GM18909 (cell line): Measurements from ENCODE around the gene SULT1A3.
A peak's percentile ranks its signal among the peaks of the same experiment; 100 is the strongest.
"Not testable (repeated sequence)": the region's sequence is repeated elsewhere in the genome, so short reads cannot be mapped to it uniquely, and the experiment has no call there.

Source experiments
- ATAC-seq: cut with Tn5 transposase; IDR thresholded peaks from one replicate; pipeline ENCODE4 v1.9.1; 2021; ENCODE audit warnings: mild to moderate bottlenecking; ENCODE audit not compliant: unreplicated experiment, poor library complexity

The SULT1A3 gene

GRCh38 chr16:30186444-30186781 lies 12.6 kb upstream of the SULT1A3 start:
- no peak for ATAC-seq

DNA sequence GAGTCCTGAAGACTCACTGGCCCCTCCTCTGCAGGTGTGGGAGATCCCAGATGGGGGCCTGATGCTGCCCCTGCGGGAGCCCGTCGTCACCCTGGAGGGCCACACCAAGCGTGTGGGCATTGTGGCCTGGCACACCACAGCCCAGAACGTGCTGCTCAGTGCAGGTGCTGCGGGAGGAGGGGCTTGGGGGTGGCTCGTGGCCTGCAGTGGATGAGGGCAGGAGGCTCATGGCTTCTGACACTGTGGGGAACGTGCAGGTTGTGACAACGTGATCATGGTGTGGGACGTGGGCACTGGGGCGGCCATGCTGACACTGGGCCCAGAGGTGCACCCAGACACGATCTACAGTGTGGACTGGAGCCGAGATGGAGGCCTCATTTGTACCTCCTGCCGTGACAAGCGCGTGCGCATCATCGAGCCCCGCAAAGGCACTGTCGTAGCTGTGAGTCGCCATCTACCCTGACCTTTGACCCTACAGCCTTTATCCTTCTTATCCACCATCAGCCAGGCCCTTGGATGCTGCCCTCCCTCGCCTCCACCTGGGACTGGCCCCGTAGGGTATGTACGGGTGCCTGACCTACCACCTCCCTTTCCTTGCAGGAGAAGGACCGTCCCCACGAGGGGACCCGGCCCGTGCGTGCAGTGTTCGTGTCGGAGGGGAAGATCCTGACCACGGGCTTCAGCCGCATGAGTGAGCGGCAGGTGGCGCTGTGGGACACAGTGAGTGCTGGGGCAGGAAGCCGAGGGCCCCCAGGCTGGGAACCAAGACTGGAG lies 12.1 kb upstream of the SULT1A3 start:
- no peak for ATAC-seq

DNA sequence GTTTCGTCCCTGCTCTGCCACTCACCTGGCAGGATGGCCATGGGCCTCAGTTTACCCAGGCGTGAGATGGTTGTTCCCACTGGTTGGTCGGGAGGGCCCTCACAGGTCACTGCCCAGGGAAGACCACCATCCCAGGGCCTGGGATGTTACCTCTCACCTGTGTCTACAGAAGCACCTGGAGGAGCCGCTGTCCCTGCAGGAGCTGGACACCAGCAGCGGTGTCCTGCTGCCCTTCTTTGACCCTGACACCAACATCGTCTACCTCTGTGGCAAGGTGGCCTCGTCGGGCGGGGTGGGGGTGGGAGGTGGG lies 11.5 kb upstream of the SULT1A3 start:
- no peak for ATAC-seq

DNA sequence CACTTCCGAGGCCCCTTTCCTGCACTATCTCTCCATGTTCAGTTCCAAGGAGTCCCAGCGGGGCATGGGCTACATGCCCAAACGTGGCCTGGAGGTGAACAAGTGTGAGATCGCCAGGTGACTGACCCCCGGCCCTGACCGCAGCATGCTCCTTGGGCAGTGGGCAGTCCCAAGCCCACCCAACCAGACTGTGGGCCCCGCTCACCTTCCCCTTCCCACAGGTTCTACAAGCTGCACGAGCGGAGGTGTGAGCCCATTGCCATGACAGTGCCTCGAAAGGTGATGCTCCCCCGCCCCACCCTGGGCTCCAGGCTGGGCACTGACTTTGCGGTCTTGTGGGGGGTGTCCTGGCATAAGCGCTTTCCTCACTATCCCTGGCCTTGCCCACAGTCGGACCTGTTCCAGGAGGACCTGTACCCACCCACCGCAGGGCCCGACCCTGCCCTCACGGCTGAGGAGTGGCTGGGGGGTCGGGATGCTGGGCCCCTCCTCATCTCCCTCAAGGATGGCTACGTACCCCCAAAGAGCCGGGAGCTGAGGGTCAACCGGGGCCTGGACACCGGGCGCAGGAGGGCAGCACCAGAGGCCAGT lies 11.0 kb upstream of the SULT1A3 start:
- no peak for ATAC-seq

DNA sequence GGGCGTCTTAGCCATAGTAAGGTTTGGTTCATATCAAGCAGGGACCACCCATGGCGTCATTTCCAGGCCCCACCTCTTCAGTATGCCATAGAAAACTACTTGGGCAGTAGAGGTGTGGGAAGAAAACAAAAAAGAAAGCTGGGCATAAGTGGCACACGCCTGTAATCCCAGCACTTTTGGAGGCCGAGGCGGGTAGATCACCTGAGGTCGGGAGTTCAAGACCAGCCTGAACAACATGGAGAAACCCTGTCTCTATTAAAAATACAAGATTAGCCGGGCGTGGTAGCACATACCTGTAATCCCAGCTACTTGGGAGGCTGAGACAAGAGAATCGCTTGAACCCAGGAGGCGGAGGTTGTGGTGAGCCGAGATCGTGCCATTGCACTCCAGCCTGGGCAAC lies 7.9 kb upstream of the SULT1A3 start:
- ATAC-seq, result not testable (repeated sequence)

DNA sequence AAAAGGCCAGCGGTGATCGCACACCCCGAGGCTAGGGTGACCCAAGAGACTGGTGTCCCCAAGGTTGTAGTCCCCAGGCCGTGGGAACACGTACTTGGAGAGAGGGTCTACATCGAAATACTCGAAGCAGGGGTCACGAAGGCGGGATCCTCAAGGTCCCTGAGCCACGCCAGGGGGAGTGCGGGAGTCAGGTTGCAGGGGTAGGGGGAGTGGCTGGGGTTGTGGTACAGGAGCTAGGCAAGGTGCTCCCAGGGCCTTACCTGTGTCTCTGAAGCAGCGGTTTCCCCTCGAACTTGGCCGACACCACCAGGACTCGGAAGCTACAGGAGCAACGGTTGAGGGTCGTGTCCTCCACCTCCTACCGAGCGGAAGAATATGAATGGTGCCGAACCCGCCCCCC lies 6.0 kb upstream of the SULT1A3 start:
- ATAC-seq, result peak; percentile 11

DNA sequence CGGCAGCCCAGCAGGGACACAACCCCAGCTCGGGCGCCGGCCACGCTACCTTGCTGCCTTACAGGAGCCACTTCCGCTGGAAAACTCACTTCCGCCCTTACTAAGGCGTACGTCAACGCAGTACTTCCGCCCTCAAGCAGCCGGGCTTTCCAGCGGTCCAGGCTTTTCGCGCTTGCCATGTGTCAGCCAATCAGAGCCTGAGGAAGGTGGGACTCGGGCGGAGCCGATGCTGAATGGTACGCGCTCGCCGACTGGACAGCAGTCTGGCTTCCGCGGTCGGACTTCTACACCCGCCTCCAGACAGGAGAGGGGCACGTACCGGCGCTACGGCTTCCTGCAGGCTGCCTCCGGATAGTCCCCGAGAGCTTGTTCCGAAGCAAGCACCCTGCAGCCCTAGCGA lies 5.4 kb upstream of the SULT1A3 start, which contains the start of the genes BOLA2B and SLX1A:
BOLA2B (minus strand) TSS at position 52 of the 400 bp plus-strand sequence. CDS start 71 bp downstream, outside the sequence.
SLX1A (plus strand) TSS at position 261 of the 400 bp plus-strand sequence. CDS start 210 bp downstream, outside the sequence.
- peak; percentile 89 for ATAC-seq

DNA sequence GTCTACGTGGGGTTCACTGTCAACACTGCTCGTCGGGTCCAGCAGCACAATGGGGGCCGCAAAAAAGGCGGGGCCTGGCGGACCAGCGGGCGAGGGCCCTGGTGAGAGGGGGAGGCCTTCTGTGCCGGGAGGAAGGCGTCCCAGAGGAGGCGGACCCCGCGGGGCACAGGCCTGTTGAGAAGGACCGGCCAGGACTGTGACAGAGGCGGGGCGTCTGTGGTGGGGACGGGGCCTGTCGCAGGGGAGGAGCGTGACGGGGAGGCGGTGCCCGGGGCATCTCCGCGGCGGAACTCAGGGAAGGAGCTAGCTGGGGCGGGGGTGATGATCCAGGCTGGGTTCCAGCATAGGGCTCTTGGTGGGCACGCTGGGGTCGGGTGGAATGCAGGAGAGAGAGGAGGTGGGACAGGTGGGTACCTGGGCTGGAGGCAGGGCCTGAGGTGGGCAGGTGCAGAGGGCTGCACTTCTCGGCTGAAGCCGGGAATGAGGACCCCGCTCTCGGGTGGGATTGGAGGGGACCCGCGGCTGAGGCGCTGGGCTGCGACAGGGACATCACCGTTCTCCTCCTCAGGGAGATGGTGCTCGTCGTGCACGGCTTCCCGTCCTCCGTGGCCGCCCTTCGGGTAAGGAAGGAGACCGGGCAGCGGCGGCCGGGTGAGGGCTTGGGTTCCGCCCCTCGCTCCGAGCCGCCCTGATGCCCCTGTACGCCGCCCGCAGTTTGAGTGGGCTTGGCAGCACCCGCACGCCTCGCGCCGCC lies 4.7 kb upstream of the SULT1A3 start:
- ATAC-seq, result peak; percentile 55

- ATAC-seq, result not testable (repeated sequence)
Measured at GRCh38 chr16:30197001-30197400, 2.1 kb upstream of the SULT1A3 start.

DNA sequence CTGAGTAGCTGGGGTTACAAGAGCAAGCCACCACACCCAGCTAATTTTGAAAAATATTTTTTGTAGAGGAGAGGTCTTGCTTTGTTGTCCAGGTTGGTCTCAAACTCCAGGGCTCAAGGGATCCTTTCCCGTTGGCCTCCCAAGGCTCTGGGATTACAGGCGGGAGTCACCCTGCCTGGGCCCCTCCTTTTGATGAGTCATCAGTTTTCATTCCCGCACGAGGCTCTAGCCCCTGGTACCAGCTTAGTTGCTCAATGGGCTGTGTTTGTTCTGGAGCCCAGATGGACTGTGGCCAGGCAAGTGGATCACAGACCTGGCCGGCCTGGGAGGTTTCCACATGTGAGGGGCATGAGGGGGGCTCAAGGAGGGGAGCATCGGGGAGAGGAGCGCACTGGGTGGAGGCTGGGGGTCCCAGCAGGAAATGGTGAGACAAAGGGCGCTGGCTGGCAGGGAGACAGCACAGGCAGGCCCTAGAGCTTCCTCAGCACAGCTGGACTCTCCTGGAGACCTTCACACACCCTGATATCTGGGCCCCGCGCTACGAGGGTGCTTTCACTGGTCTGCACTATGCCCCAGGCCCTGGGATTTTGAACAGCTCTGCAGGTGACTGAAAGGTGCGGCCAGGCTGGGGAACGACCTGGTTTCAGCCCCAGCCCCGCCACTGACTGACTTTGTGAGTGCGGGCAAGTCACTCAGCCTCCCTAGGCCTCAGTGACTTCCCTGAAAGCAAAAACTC lies 721 bp downstream of the SULT1A3 start:
- not testable (repeated sequence) for ATAC-seq

DNA sequence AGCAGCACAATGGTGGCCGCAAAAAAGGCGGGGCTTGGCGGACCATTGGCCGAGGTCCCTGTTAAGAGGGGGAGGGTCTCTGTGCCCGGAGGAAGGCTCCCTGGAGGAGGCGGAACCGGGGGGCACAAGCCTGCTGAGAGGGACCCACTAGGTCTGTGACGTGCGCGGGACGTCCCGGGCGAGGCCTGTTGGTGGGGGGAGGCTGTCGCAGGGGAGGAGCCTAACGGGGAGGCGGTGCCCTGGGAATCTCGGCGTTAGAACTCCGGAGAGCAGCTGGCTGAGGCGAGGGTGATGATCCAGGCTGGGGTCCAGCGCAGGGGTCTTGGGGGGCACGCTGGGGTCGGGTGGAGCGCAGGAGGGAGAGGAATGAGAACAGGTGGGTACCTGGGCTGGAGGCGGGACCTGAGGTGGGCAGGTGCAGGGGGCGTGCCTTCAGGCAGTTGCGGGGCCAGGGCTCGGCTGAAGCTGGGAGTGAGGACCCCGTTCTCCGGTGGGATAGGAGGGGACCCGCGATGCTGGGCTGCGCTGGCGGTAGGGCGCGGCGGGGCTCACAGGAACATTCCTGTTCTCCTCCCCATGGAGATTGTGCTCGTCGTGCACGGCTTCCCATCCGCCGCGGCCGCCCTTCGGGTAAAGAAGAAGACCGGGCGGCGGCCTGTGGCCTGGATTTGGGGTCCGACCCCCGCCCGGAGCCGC lies 6.6 kb downstream of the SULT1A3 start:
- not testable (repeated sequence) for ATAC-seq

GRCh38 chr16:30206252-30206651 lies 7.2 kb downstream of the SULT1A3 start:
- ATAC-seq, result not testable (repeated sequence)

DNA sequence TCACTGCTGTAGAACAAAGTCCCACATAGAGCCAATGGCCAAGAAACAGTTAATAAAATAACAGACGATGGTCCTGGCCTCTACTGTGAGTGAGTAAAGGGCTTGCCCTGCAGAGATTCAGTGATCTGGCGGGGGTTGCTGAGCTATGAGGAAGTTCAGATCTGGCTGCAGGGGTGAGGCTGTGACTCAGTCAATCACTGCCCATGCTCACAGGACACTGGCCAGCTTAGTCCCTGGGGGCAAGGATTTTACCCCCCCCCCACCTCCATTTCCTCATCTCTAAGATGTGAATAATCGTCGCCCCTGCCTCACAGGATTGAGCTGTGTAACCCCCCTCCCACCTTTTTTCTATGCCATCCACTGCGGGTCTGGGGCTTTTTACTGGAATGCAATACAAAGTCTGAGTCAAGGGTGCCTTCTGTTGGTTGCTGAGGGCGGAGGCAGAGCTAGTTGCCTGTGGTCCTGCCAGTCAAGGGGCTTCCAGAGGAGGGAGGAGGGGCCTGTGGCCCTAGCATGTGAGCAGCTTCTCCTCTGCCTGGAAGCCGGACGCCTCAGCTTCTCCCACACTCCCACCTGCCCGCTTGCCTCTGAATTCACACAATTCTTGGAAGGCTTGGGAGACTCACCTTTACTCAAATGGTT lies 8.1 kb downstream of the SULT1A3 start:
- ATAC-seq, result not testable (repeated sequence)

- not testable (repeated sequence) for ATAC-seq
Measured at GRCh38 chr16:30209032-30209431, 10.0 kb downstream of the SULT1A3 start.

GRCh38 chr16:30211414-30211813 lies 12.4 kb downstream of the SULT1A3 start:
- not testable (repeated sequence) for ATAC-seq

DNA sequence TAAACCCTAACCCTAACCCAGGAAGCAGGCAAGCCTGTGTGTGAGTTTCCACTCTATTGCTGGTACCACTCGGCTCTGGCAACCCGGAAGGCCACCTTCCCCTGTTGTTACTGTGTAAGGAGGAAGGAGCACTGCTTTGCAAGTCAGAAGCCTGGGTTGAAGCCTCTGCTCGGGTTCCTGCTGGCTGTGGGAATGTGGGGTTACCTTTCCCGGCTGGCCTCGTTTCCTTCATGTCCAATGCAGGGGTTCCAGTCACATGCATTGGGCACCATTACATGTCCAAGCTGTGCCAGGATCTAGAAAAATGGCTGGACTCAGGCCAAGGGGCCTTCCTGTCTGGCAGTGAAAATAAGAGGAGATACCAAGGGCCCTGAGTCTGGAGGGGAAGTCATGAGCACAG lies 18.0 kb downstream of the SULT1A3 start:
- not testable (repeated sequence) for ATAC-seq

GRCh38 chr16:30248379-30248778 lies 49.3 kb downstream of the SULT1A3 start, which contains the start of gene NPIPB13:
Gene NPIPB13, minus strand, starts transcription at chr16:30248479. Its CDS starts 2,906 bp downstream, at chr16:30245573.
- ATAC-seq, result not testable (repeated sequence)
